PC-3 (cell line): ENCODE results near the gene GTF3A. TPM values are rescaled to one million over a fixed set of nuclear protein-coding genes. Genes with fewer than 3 reads are reported as not detected.

ENCODE experiments used
- ATAC-seq: fragments of 200-7000 bp; cut with Tn5 transposase; 2 replicates; pipeline ENCODE4 v1.9.1; 2020; ENCODE audit warnings: mild to moderate bottlenecking, moderate library complexity
- BruUV-seq: library from RNA; stranded (reverse); fragments of 400-500 nt; replicated peaks from 2 replicates; lab custom pipeline; 2021; lab: Mats Ljungman, UMichigan
- CTCF ChIA-PET: fragments of 300-600 bp; sonication (Branson Sonifier 250); formaldehyde crosslinking; loops from one replicate; lab custom pipeline; 2022; ENCODE audit warnings: antibody characterized with exemption; lab: Charles Lee
- POLR2A ChIA-PET: fragments of 300-600 bp; sonication (Branson Sonifier 250); formaldehyde crosslinking; loops from one replicate; lab custom pipeline; 2022; ENCODE audit warnings: antibody characterized with exemption; ENCODE audit not compliant: unreplicated experiment; lab: Charles Lee
- DNase-seq: peaks from one replicate; pipeline ENCODE4 v3.0.0-alpha.2; 2015
- H2AFZ ChIP-seq: fragments of 300-600 bp; sonication (generic); 2 replicates; pipeline ENCODE4 v1.6.0; 2016; ENCODE audit warnings: antibody characterized with exemption, low read length
- H3F3A ChIP-seq: fragments of 300-600 bp; sonication (generic); one replicate; pipeline ENCODE4 v1.6.0; 2017; ENCODE audit warnings: antibody characterized with exemption, low read length, control low read depth, mild to moderate bottlenecking; ENCODE audit not compliant: unreplicated experiment
- H3K27ac ChIP-seq: fragments of 300-600 bp; sonication (generic); 2 replicates; pipeline ENCODE4 v1.5.1; 2016; ENCODE audit warnings: mild to moderate bottlenecking, low read length
- H3K27me3 ChIP-seq: fragments of 300-600 bp; sonication (generic); 2 replicates; pipeline ENCODE4 v1.6.1; 2016; ENCODE audit warnings: low read length, mixed read lengths
- H3K36me3 ChIP-seq: fragments of 300-600 bp; sonication (generic); 2 replicates; pipeline ENCODE4 v1.6.1; 2016; ENCODE audit warnings: low read depth, mixed run types, low read length, mixed read lengths
- H3K4me1 ChIP-seq: fragments of 300-600 bp; sonication (generic); 2 replicates; pipeline ENCODE4 v1.5.1; 2016; ENCODE audit warnings: low read length; ENCODE audit not compliant: insufficient read depth
- H3K4me2 ChIP-seq: fragments of 300-600 bp; sonication (generic); 2 replicates; pipeline ENCODE4 v1.6.0; 2016; ENCODE audit warnings: low read length
- H3K4me3 ChIP-seq: fragments of 300-600 bp; sonication (generic); 2 replicates; pipeline ENCODE4 v1.5.1; 2016; ENCODE audit warnings: mild to moderate bottlenecking, low read length, mixed read lengths
- H3K79me2 ChIP-seq: fragments of 300-600 bp; sonication (generic); 2 replicates; pipeline ENCODE4 v1.6.1; 2017; ENCODE audit warnings: low read length, mixed read lengths
- H3K9ac ChIP-seq: fragments of 300-600 bp; sonication (generic); 2 replicates; pipeline ENCODE4 v1.6.0; 2016; ENCODE audit warnings: mild to moderate bottlenecking, low read length
- H3K9me2 ChIP-seq: fragments of 300-600 bp; sonication (generic); replicated peaks from 2 replicates; pipeline ENCODE4 v1.6.1; 2016; ENCODE audit warnings: mixed run types, low read length, mixed read lengths
- H3K9me3 ChIP-seq: fragments of 300-600 bp; sonication (generic); 2 replicates; pipeline ENCODE4 v1.6.1; 2016; ENCODE audit warnings: low read length, mixed read lengths
- H4K20me1 ChIP-seq: fragments of 300-600 bp; sonication (generic); 2 replicates; pipeline ENCODE4 v1.6.1; 2016; ENCODE audit warnings: low read length, mixed read lengths
- EZH2 ChIP-seq: fragments of 300-600 bp; sonication (generic); IDR thresholded peaks from one replicate; pipeline ENCODE4 v1.6.1; 2017; ENCODE audit warnings: antibody characterized with exemption, mild to moderate bottlenecking, low read length; ENCODE audit not compliant: unreplicated experiment
- EZH2phosphoT487 ChIP-seq: fragments of 300-600 bp; sonication (generic); IDR thresholded peaks from 2 replicates; pipeline ENCODE4 v1.6.1; 2018; ENCODE audit warnings: mild to moderate bottlenecking, antibody characterized with exemption, low read length, borderline replicate concordance
- intact Hi-C: fragments of 100-400 bp; cut with micrococcal nuclease; formaldehyde crosslinking; loops from 2 replicates; pipeline ENCODE4 v1.9.0; 2023
- total RNA-seq: library from RNA; depleted of rRNA; stranded (reverse); fragments of >200 nt; gene quantifications from 2 replicates; pipeline ENCODE4 v1.2.3, GENCODE V29; 2014
- TF ChIP-seq, protein P1 (sequence below): fragments of 300-600 bp; sonication (generic); conservative IDR thresholded peaks from 2 replicates; pipeline ENCODE4 v1.5.1; 2017; ENCODE audit warnings: antibody characterized with exemption, low read depth, mild to moderate bottlenecking, low read length

Gene GTF3A
- total RNA-seq, 1 experiment from 2014 or later = 201 TPM

DNA sequence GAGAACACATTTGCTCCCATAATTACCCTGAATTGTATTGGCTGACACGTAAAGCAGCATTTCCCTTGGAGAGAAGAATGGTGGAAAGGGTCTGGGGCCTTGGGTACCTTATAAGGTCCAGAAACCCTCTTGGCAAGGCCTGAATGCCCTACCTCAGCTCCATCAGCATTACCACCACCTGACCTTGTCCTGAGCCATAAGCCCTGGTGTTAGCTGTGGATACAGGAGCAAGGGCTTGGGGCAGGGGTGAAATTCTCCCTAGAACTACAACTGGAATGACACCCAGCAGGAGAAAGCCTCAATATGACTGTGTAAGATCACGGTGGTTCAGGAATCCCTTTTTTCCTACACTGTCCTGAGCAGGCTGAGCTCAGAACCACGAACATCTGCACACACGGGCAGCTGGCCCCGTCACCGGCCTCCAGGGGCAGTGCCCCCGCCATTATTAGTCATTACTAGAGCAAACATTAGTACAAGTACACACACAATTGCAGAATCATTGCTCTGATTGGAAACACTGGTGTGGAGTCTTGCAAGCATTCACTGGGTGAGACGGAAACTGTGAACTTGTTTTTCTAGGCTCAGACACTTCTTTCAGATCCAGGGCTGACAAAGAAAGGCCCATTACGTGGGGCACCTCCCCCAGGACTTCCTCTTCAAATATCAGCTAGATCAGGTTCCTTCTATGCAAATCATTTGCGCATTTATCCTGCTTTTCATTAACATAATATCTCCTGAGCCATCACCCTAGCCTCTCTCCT is 52.7 kb downstream of the GTF3A start:
- Histone ChIP-seq H3K27ac (peak overlapping the region; percentile 83), H3K4me2 (peak overlapping the region; percentile 74), H3K9ac (peak overlapping the region; percentile 51), H3K27me3 (no peaks in the 10 kb centered on the region), H3K9me3 (no peaks in the 10 kb centered on the region), H3K79me2 (no peaks in the 10 kb centered on the region), H3K9me2 (no peaks in the 10 kb centered on the region), H2AFZ (peak overlapping the region; percentile 61), H3K4me3 (peak overlapping the region; percentile 41; the same call in 1 of the 2 replicates), H3F3A (no peaks in the 10 kb centered on the region), H3K36me3 (no peaks in the 10 kb centered on the region), H3K4me1 (peaks cover 26% of the 10 kb centered on the region), H4K20me1 (no peaks in the 10 kb centered on the region)
- ChIA-PET CTCF (interaction anchor here (1.3 kb wide), 1 partner anchor 115 kb away, joined by 4 read pairs; no protein-coding TSS in a partner anchor), POLR2A (no interaction called here)
- DNase-seq = peak; percentile 89
- no TSS peak for BruUV-seq
- peak; percentile 90 for ATAC-seq
- TF ChIP-seq EZH2phosphoT487 (no peak), EZH2 (no peak)
- TF ChIP-seq, protein P1, sequence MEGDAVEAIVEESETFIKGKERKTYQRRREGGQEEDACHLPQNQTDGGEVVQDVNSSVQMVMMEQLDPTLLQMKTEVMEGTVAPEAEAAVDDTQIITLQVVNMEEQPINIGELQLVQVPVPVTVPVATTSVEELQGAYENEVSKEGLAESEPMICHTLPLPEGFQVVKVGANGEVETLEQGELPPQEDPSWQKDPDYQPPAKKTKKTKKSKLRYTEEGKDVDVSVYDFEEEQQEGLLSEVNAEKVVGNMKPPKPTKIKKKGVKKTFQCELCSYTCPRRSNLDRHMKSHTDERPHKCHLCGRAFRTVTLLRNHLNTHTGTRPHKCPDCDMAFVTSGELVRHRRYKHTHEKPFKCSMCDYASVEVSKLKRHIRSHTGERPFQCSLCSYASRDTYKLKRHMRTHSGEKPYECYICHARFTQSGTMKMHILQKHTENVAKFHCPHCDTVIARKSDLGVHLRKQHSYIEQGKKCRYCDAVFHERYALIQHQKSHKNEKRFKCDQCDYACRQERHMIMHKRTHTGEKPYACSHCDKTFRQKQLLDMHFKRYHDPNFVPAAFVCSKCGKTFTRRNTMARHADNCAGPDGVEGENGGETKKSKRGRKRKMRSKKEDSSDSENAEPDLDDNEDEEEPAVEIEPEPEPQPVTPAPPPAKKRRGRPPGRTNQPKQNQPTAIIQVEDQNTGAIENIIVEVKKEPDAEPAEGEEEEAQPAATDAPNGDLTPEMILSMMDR = peak; percentile 16; the same call in 1 of the 2 replicates
- intact Hi-C loops = loop anchor here (1.0 kb wide), 1 partner anchor 27 kb away; the partner anchor contains the start of gene MTIF3

DNA sequence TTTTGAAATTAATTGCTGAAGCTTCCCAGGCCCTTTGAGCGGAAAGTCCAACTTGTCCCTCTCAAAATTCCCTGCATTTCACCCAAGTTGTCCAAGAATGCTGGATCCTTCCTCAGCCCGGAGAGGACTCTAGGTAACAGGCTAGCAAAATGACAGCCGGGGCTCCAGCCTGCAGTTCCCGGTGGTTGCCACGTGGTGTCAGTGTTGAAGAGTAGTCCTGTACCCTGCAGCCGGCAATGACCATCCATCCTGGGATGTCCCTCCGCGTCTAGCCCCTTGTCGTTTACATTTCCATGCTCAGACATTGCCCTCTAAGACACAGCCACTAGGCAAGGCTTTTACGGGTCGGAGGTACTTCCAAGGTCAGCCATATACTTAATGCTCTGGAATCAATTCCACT is 57.3 kb downstream of the GTF3A start:
- CTCF ChIA-PET = no interaction called here
- Histone ChIP-seq H3F3A (no peaks in the 10 kb centered on the region), H3K9me2 (no peaks in the 10 kb centered on the region), H3K9me3 (no peaks in the 10 kb centered on the region), H3K9ac (no peak overlapping the region), H3K27me3 (no peaks in the 10 kb centered on the region), H3K79me2 (no peaks in the 10 kb centered on the region), H4K20me1 (no peaks in the 10 kb centered on the region), H2AFZ (no peak overlapping the region), H3K4me2 (no peak overlapping the region), H3K4me1 (peaks cover 13% of the 10 kb centered on the region), H3K36me3 (no peaks in the 10 kb centered on the region), H3K4me3 (no peak overlapping the region), H3K27ac (no peak overlapping the region)
- POLR2A ChIA-PET = no interaction called here
- TF ChIP-seq EZH2phosphoT487 (no peak), EZH2 (no peak)
- TF ChIP-seq, protein P1 = peak; percentile 72
- no TSS peak for BruUV-seq
- intact Hi-C loops = no loop called here
- DNase-seq = peak; percentile 55
- ATAC-seq = peak; percentile 25; the same call in 1 of the 2 replicates

- H3F3A ChIP-seq = no peaks in the 10 kb centered on the region
- DNase-seq = no peak
- no peak for ATAC-seq
- H3K36me3 ChIP-seq = no peaks in the 10 kb centered on the region
- no TSS peak for BruUV-seq
- ChIA-PET POLR2A (no interaction called here), CTCF (interaction anchor here (0.6 kb wide), 1 partner anchor 345 kb away, joined by 3 read pairs; no protein-coding TSS in a partner anchor)
- no peaks in the 10 kb centered on the region for H3K9me2 ChIP-seq
- TF ChIP-seq EZH2phosphoT487 (no peak), EZH2 (no peak)
- TF ChIP-seq, protein P1 = no peak
- H3K4me2 ChIP-seq = no peak overlapping the region
- H3K4me1 ChIP-seq = peaks cover 3% of the 10 kb centered on the region
- H3K27ac ChIP-seq = no peak overlapping the region
- no peaks in the 10 kb centered on the region for H4K20me1 ChIP-seq
- H3K9ac ChIP-seq = no peak overlapping the region
- no peaks in the 10 kb centered on the region for H3K27me3 ChIP-seq
- H3K9me3 ChIP-seq = no peaks in the 10 kb centered on the region
- H3K4me3 ChIP-seq = no peak overlapping the region
- H3K79me2 ChIP-seq = no peaks in the 10 kb centered on the region
- H2AFZ ChIP-seq = no peak overlapping the region
- intact Hi-C loops = no loop called here
Measured at GRCh38 chr13:27482983-27483382, 58.6 kb downstream of the GTF3A start.
